Mesangial cell (primary cell): Measurements from ENCODE around the gene GBX2. TPM values are rescaled to one million over a fixed set of nuclear protein-coding genes. Genes with fewer than 3 reads are reported as not detected.

Experiments
- total RNA-seq: library from RNA; depleted of rRNA; stranded (reverse); fragments of >200 nt; gene quantifications from 2 replicates; pipeline ENCODE4 v1.2.3, GENCODE V29; 2015

The GBX2 gene
- 0.89 and 2.1 TPM in 2 replicates for total RNA-seq

GRCh38 chr2:236168110-236169080, at the start of gene GBX2:
Gene GBX2, minus strand, starts transcription at chr2:236168386. Its CDS starts 415 bp downstream, at chr2:236167971.

Other genes with a start within 250 kb of the GBX2 start
- gene ASB18, start 96.0 kb upstream of the GBX2 start, total RNA-seq = not detected in 2 replicates